HFFc6 (cell line): ENCODE data around the gene MS4A18. TPM values are rescaled to one million over a fixed set of nuclear protein-coding genes. Genes with fewer than 3 reads are reported as not detected.

Source experiments
- DNase-seq: peaks from one replicate; pipeline ENCODE4 v3.0.0-alpha.2; 2018
- H3K27ac Mint-ChIP-seq: 2 replicates; pipeline ENCODE4 v1.8.0; 2020; ENCODE audit warnings: mild to moderate bottlenecking, mixed read lengths
- H3K27me3 Mint-ChIP-seq: 2 replicates; pipeline ENCODE4 v1.8.0; 2021; ENCODE audit warnings: mild to moderate bottlenecking, moderate library complexity, mixed read lengths; ENCODE audit not compliant: insufficient read depth
- H3K36me3 Mint-ChIP-seq: 2 replicates; pipeline ENCODE4 v1.8.0; 2021; ENCODE audit warnings: low read depth, mixed read lengths
- H3K4me1 Mint-ChIP-seq: 2 replicates; pipeline ENCODE4 v1.8.0; 2020; ENCODE audit warnings: low read depth, mixed read lengths
- H3K4me3 Mint-ChIP-seq: 2 replicates; pipeline ENCODE4 v1.8.0; 2020; ENCODE audit warnings: mild to moderate bottlenecking, moderate library complexity, mixed read lengths
- H3K9me3 Mint-ChIP-seq: 2 replicates; pipeline ENCODE4 v1.8.0; 2020; ENCODE audit warnings: mild to moderate bottlenecking, mixed read lengths
- CTCF ChIP-seq: fragments of 200-600 bp; sonication (generic); IDR thresholded peaks from 2 replicates; pipeline ENCODE4 v1.5.0; 2021; ENCODE audit warnings: antibody characterized with exemption, mild to moderate bottlenecking
- total RNA-seq, 6 experiments: library from RNA; stranded (reverse); fragmentation: NEBNext Ultra II Directional; extraction: Animal tissue kit (Norgen Biotek cat#: 25700); gene quantifications; 2 replicates in 1 of 6; 3 replicates in 5 of 6; pipeline ENCODE4 v1.2.3, GENCODE V29; 2021

MS4A18 gene
- total RNA-seq, 6 experiments from 2014 or later, result not detected

GRCh38 chr11:60762851-60763691 lies 38.6 kb downstream of the MS4A18 start:
- Mint-ChIP-seq H3K4me1 (no peaks in the 10 kb centered on the region), H3K4me3 (no peak overlapping the region), H3K27me3 (peaks cover 32% of the 10 kb centered on the region), H3K9me3 (no peaks in the 10 kb centered on the region), H3K36me3 (no peaks in the 10 kb centered on the region), H3K27ac (no peak overlapping the region)
- TF ChIP-seq CTCF, result peak; percentile 60
- DNase-seq, result no peak

- Mint-ChIP-seq H3K27ac (no peak overlapping the region), H3K27me3 (peaks cover 34% of the 10 kb centered on the region), H3K36me3 (no peaks in the 10 kb centered on the region), H3K9me3 (no peaks in the 10 kb centered on the region), H3K4me3 (no peak overlapping the region), H3K4me1 (no peaks in the 10 kb centered on the region)
- DNase-seq, result no peak
- TF ChIP-seq CTCF, result no peak; the same call in 1 of the 2 replicates
Measured at GRCh38 chr11:60763692-60764369, 39.3 kb downstream of the MS4A18 start.

- no peaks in the 10 kb centered on the region for H3K9me3 Mint-ChIP-seq
- TF ChIP-seq CTCF, result no peak
- H3K27ac Mint-ChIP-seq, result no peak overlapping the region
- H3K36me3 Mint-ChIP-seq, result no peaks in the 10 kb centered on the region
- H3K4me1 Mint-ChIP-seq, result no peaks in the 10 kb centered on the region
- peaks cover 28% of the 10 kb centered on the region for H3K27me3 Mint-ChIP-seq
- DNase-seq, result no peak
- H3K4me3 Mint-ChIP-seq, result no peak overlapping the region
Measured at GRCh38 chr11:60764879-60765278, 40.4 kb downstream of the MS4A18 start.

GRCh38 chr11:60765355-60765754 lies 40.8 kb downstream of the MS4A18 start:
- no peaks in the 10 kb centered on the region for H3K4me1 Mint-ChIP-seq

GRCh38 chr11:60766547-60766946 lies 42.0 kb downstream of the MS4A18 start:
- Mint-ChIP-seq H3K4me1 (no peaks in the 10 kb centered on the region), H3K4me3 (no peak overlapping the region), H3K27me3 (peaks cover 28% of the 10 kb centered on the region), H3K9me3 (no peaks in the 10 kb centered on the region), H3K36me3 (no peaks in the 10 kb centered on the region), H3K27ac (no peak overlapping the region)
- no peak for DNase-seq
- TF ChIP-seq CTCF, result no peak

More at GRCh38 chr11:60765355-60765754, 40.8 kb downstream of the MS4A18 start:
- no peak overlapping the region for H3K4me3 Mint-ChIP-seq
- TF ChIP-seq CTCF, result no peak
- no peaks in the 10 kb centered on the region for H3K36me3 Mint-ChIP-seq
- H3K27me3 Mint-ChIP-seq, result peaks cover 29% of the 10 kb centered on the region
- no peak for DNase-seq
- H3K9me3 Mint-ChIP-seq, result no peaks in the 10 kb centered on the region
- no peak overlapping the region for H3K27ac Mint-ChIP-seq
